Nephron (organoid): Measurements from ENCODE around the gene ZNF853.
A peak's percentile ranks its signal among the peaks of the same experiment; 100 is the strongest.

Experiments used
- H3K27ac Mint-ChIP-seq, 3 experiments: 2 replicates each; pipeline ENCODE4 v1.8.0; 2020; ENCODE audit warnings: mixed read lengths in 3 of 3, mild to moderate bottlenecking in 2 of 3, moderate library complexity in 1 of 3
- H3K27me3 Mint-ChIP-seq: 2 replicates; pipeline ENCODE4 v1.8.0; 2021; ENCODE audit warnings: low read depth, mild to moderate bottlenecking, moderate library complexity, mixed read lengths
- H3K36me3 Mint-ChIP-seq: 2 replicates; pipeline ENCODE4 v1.8.0; 2020; ENCODE audit warnings: low read depth, mixed read lengths
- H3K4me1 Mint-ChIP-seq: 2 replicates; pipeline ENCODE4 v1.8.0; 2020; ENCODE audit warnings: mixed read lengths
- H3K4me3 Mint-ChIP-seq, 3 experiments: 2 replicates each; pipeline ENCODE4 v1.8.0; 2020; ENCODE audit warnings: mild to moderate bottlenecking in 3 of 3, mixed read lengths in 3 of 3, moderate library complexity in 2 of 3
- H3K9me3 Mint-ChIP-seq: 2 replicates; pipeline ENCODE4 v1.8.0; 2020; ENCODE audit warnings: mixed read lengths
- TF ChIP-seq, protein P1 (sequence below), 3 experiments: fragments of 200-600 bp; sonication (generic); IDR thresholded peaks; one replicate each; pipeline ENCODE4 v1.5.0; 2021; ENCODE audit warnings: antibody characterized with exemption in 3 of 3; ENCODE audit not compliant: unreplicated experiment in 3 of 3

Gene ZNF853

DNA sequence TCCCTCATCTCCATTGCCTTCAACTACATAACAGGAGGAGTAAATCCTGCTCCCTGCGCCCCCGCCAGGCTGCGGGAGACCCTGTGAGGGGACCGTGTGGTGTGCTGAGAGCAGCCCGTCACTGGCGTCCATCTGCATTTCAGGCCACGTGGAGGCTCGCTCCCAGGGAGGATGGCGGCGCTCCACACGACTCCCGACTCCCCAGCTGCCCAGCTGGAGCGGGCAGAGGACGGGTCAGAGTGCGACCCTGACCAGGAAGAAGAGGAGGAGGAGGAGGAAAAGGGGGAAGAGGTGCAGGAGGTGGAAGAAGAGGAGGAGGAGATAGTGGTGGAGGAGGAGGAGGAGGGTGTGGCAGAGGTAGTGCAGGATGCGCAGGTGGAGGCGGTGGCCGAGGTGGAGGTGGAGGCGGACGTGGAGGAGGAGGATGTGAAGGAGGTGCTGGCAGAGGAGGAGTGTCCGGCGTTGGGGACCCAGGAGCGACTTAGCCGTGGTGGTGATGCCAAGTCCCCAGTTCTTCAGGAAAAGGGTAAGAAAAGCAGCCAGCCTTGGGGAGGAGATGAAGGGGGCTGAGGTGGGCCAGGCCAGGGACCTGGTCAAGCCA is 26.9 kb downstream of the ZNF853 start:
- Mint-ChIP-seq H3K9me3 (no peaks in the 10 kb centered on the region), H3K36me3 (peaks cover 53% of the 10 kb centered on the region), H3K4me1 (peaks cover 16% of the 10 kb centered on the region), H3K27me3 (no peaks in the 10 kb centered on the region), H3K27ac (no peak overlapping the region), H3K4me3 (no peak overlapping the region)
- TF ChIP-seq, protein P1, sequence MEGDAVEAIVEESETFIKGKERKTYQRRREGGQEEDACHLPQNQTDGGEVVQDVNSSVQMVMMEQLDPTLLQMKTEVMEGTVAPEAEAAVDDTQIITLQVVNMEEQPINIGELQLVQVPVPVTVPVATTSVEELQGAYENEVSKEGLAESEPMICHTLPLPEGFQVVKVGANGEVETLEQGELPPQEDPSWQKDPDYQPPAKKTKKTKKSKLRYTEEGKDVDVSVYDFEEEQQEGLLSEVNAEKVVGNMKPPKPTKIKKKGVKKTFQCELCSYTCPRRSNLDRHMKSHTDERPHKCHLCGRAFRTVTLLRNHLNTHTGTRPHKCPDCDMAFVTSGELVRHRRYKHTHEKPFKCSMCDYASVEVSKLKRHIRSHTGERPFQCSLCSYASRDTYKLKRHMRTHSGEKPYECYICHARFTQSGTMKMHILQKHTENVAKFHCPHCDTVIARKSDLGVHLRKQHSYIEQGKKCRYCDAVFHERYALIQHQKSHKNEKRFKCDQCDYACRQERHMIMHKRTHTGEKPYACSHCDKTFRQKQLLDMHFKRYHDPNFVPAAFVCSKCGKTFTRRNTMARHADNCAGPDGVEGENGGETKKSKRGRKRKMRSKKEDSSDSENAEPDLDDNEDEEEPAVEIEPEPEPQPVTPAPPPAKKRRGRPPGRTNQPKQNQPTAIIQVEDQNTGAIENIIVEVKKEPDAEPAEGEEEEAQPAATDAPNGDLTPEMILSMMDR (IDR thresholded peaks at IDR 0.05; ENCODE audit: unreplicated experiment in 3 of 3): no peak

DNA sequence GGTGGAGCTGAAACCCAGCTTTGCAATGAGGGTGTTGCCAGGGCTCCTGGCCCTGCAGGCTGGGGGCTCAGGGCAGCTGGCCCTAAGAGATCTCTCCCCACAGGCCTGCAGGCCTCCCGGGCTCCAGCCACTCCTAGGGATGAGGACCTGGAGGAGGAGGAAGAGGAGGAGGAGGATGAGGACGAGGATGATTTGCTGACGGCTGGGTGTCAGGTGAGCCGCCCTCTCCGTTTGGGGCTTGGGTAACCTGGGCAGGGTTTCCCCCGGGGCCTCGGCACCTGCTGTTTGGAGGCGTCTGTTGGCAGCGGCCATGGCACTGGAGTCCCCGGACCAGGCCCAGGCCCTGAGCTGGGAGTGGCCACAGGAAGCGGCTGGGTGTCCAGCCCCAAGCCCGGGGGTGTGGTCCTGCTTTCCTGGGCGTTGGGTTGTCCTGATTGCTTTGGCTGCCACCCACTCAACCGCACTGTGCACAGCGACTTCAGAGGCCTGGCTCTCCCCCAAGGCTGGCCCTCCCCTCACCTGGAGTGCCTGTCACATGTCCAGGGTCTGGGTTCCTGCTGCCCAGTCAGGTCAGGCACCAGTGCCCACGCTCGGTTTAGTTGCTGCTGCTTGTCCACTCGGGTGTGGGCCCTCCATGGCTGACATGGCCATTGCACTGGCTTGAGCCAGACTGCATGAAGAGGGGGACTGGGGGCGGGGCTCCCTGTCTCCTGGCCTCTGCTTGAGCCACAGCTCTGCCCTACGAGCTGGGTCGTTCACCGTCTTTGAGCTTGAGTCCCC is 27.6 kb downstream of the ZNF853 start:
- Mint-ChIP-seq H3K27me3 (no peaks in the 10 kb centered on the region), H3K27ac (no peak overlapping the region), H3K36me3 (peaks cover 58% of the 10 kb centered on the region), H3K4me1 (peaks cover 16% of the 10 kb centered on the region), H3K9me3 (no peaks in the 10 kb centered on the region), H3K4me3 (no peak overlapping the region)
- TF ChIP-seq, protein P1 (IDR thresholded peaks at IDR 0.05; ENCODE audit: unreplicated experiment in 3 of 3): no peak

DNA sequence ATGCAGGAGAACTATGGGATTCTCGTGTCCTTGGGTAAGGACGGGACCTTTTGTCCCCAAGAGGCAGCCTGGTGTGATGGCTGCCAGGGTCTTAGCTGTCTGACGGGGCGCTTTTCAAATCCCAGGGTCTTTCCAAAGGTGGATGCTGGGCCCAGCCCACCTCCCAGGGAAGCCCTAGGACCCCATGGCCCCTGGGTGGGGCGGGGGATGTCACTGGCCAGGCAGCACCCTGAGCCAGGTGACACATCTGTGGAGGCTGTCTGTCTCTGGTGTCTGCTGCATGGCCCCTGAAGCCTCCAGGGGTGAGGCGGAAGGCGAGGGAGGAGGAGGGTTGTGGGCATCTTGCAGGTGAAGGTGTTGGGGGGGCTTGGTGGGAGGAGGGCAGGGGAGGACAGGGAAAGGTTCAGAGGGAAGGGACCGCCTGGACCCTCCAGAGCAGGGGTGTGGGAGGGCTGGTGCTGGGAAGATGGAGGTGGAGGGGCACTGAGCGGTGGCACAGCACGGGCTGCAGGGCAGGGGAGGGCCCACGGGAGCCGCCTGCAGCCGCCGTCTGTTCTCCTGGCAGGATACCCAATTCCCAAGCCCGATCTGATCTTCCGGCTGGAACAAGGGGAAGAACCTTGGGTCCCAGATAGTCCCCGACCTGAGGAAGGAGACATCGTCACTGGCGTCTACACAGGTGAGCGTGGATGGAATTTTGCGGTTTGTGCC is 28.7 kb downstream of the ZNF853 start:
- peaks cover 8% of the 10 kb centered on the region for H3K4me1 Mint-ChIP-seq
- no peak overlapping the region for H3K27ac Mint-ChIP-seq
- no peak overlapping the region for H3K4me3 Mint-ChIP-seq
- no peaks in the 10 kb centered on the region for H3K9me3 Mint-ChIP-seq
- H3K27me3 Mint-ChIP-seq: no peaks in the 10 kb centered on the region
- H3K36me3 Mint-ChIP-seq: peaks cover 55% of the 10 kb centered on the region
- TF ChIP-seq, protein P1 (IDR thresholded peaks at IDR 0.05; ENCODE audit: unreplicated experiment in 3 of 3): no peak

DNA sequence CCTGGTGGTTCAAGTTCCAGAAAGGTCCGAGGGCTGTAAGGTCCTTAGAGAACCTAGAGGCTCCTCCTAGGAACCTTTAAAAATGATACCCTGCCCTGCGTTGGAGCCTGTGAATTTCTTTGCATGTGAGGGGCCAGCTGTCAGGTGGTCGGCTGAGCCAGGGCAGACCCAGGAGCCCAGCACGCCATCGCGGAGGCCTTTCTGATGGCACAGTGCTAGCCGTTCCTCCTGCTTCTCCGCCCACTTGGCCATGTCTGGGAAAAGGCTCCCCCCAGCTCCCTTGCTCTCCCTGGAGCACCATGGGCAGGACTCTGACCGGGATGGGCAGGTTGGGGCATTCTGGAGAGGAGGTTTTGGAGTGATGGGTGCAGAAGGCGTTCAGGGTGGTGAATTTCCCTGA is 29.3 kb downstream of the ZNF853 start:
- no peaks in the 10 kb centered on the region for H3K27me3 Mint-ChIP-seq
- H3K9me3 Mint-ChIP-seq: no peaks in the 10 kb centered on the region
- H3K4me1 Mint-ChIP-seq: peaks cover 5% of the 10 kb centered on the region
- H3K36me3 Mint-ChIP-seq: peaks cover 52% of the 10 kb centered on the region
- no peak overlapping the region for H3K27ac Mint-ChIP-seq
- no peak overlapping the region for H3K4me3 Mint-ChIP-seq
- TF ChIP-seq, protein P1 (IDR thresholded peaks at IDR 0.05; ENCODE audit: unreplicated experiment in 3 of 3): no peak

DNA sequence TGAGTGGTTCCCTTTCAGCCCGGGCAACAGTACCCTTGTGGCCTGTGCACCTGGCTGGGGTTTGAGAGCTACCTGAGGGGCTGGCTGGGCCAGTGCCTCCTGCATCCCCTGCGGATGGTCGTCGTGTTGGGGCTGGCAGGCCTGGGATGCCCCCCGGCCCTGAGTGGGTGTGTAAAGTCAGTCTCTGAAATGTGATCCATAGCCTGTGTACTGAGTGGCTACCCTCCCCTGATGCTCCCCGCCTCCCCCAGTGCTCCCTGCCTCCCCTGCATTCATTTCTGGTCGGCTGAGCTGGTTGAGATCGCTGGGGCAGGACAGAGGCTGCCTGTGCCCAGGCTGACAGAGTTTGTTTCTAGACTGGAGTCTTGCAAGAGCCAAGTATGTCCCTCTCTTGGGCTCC is 31.1 kb downstream of the ZNF853 start:
- Mint-ChIP-seq H3K4me1 (no peaks in the 10 kb centered on the region), H3K4me3 (no peak overlapping the region), H3K27ac (peak overlapping the region in 1 of 3 experiments; percentile 70), H3K27me3 (no peaks in the 10 kb centered on the region), H3K36me3 (peaks cover 54% of the 10 kb centered on the region), H3K9me3 (peaks cover 12% of the 10 kb centered on the region)
- TF ChIP-seq, protein P1 (IDR thresholded peaks at IDR 0.05; ENCODE audit: unreplicated experiment in 3 of 3): no peak
